ENCODE results near the gene VWF. TPM values are rescaled to one million over a fixed set of nuclear protein-coding genes. Genes with fewer than 3 reads are reported as not detected.

VWF gene
- total and polyA plus RNA-seq, 10 of the 15 experiments (the other 5 are each of a cell fraction or from before 2014, with no cell fraction given): 0.08 to 0.23 TPM; not detected in 8

DNA sequence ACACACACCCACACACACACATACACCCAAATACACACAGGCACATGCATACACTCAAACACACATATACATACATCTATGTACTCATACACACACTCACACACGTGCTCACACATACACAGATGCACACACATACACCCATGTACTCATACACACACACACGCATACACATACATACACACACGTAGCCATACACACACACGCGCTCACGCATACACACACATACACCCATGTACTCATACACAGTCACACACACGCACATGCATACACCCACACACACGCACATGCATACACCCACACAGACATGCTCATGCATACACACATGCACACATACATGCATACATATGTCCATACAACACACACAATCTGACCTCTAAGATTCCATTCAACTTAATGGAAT, 91.7 kb downstream of the VWF start:
- FAIRE-seq (no peak), ATAC-seq (no peak), DNase-seq (ENCODE audit: low read depth, low spot score) (no peak)
- ChIA-PET POLR2A (no interaction called here), SMC1A (ENCODE audit: uncharacterized antibody, unreplicated experiment) (no interaction called here), CTCF (interaction anchor here (0.7 to 13.2 kb wide), 2 partner anchors 40 to 288 kb away, joined by 3 to 256 read pairs; no protein-coding TSS in a partner anchor), RAD21 (ENCODE audit: unreplicated experiment) (no interaction called here)
- no peaks in the 10 kb centered on the region for H3K4me1 ChIP-seq (ENCODE audit: control insufficient read depth, insufficient read depth, low read length)
- intact Hi-C loops (cut with micrococcal nuclease; ENCODE audit: unreplicated experiment): no loop called here
- no peak overlapping the region for H3K4me3 ChIP-seq
- no peak overlapping the region for H2AFZ ChIP-seq (ENCODE audit: control insufficient read depth, low read depth, low read length)
- no TSS peak for BruUV-seq (replicated peaks)
- no peaks in the 10 kb centered on the region for H4K20me1 ChIP-seq (ENCODE audit: control insufficient read depth, insufficient read depth)
- H3K4me2 ChIP-seq (ENCODE audit: control insufficient read depth, insufficient read depth): no peak overlapping the region
- 53% methylated on average over 8 of the region's 8 CpGs for WGBS (ENCODE audit: insufficient coverage, insufficient replicate concordance, low lambda C conversion rate, missing lambda C conversion rate)
- TF ChIP-seq ATF2 (IDR thresholded peaks at IDR 0.05; ENCODE audit: low read length) (no peak), KLF5 (IDR thresholded peaks at IDR 0.05; ENCODE audit: partially characterized antibody) (no peak), BCL11A (IDR thresholded peaks at IDR 0.05; ENCODE audit: low read depth, low read length) (no peak), PRDM15 (CRISPR knock-in tag; IDR thresholded peaks at IDR 0.05) (no peak), SRF (IDR thresholded peaks at IDR 0.05; ENCODE audit: low read depth in 2 of 2, low read length in 2 of 2) (no peak), ZZZ3 (IDR thresholded peaks at IDR 0.05; ENCODE audit: control insufficient read depth, insufficient read length, low read depth) (no peak), BCL3 (IDR thresholded peaks at IDR 0.05; ENCODE audit: borderline replicate concordance, insufficient read depth, low read depth, low read length, poor library complexity, severe bottlenecking) (peak; percentile 95), MYB (IDR thresholded peaks at IDR 0.05; ENCODE audit: borderline replicate concordance, low read depth, low read length) (no peak), TCF3 (IDR thresholded peaks at IDR 0.05; ENCODE audit: borderline replicate concordance, insufficient read depth, low read depth, low read length) (no peak), PML (IDR thresholded peaks at IDR 0.05; ENCODE audit: low read length) (no peak)
- TF ChIP-seq, protein P1, sequence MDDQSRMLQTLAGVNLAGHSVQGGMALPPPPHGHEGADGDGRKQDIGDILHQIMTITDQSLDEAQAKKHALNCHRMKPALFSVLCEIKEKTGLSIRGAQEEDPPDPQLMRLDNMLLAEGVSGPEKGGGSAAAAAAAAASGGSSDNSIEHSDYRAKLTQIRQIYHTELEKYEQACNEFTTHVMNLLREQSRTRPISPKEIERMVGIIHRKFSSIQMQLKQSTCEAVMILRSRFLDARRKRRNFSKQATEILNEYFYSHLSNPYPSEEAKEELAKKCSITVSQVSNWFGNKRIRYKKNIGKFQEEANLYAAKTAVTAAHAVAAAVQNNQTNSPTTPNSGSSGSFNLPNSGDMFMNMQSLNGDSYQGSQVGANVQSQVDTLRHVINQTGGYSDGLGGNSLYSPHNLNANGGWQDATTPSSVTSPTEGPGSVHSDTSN (IDR thresholded peaks at IDR 0.05; ENCODE audit: insufficient replicate concordance, low read depth, low read length): peak; percentile 48
- H3K79me2 ChIP-seq (ENCODE audit: control insufficient read depth, insufficient read depth, low read length): no peaks in the 10 kb centered on the region
- no peak overlapping the region for H3K9ac ChIP-seq (ENCODE audit: control insufficient read depth, insufficient read depth, low read length)
- H3K27me3 ChIP-seq (replicated peaks in 1 of 2; ENCODE audit: control insufficient read depth in 2 of 2, insufficient read depth in 2 of 2, low read length in 1 of 2): 0 out of 4 replicates have a peak, but pooled peaks cover 0 to 2% of the 10 kb centered on the region in 2 experiments
- H3K27ac ChIP-seq (ENCODE audit: control insufficient read depth, insufficient read depth): no peak overlapping the region
- in situ Hi-C loops (cut with MboI): no loop called here
- no peaks in the 10 kb centered on the region for H3K36me3 ChIP-seq (ENCODE audit: control insufficient read depth in 2 of 2, insufficient read depth in 2 of 2, low read length in 1 of 2)
- no peaks in the 10 kb centered on the region for H3K9me3 ChIP-seq (replicated peaks; ENCODE audit: control insufficient read depth, insufficient read depth, low read length)
